SK-N-SH treated with all-trans-retinoic acid at 6 μM for 48 hours (cell line): ENCODE measurements around the gene PCID2.

ENCODE experiments used
- ARNTL ChIP-seq: fragments of 450-650 bp; formaldehyde crosslinking; IDR thresholded peaks from 2 replicates; pipeline ENCODE4 v1.5.0; 2020; ENCODE audit warnings: low read depth, mild to moderate bottlenecking, moderate library complexity, borderline replicate concordance
- CSRNP3 ChIP-seq: fragments of 250-450 bp; sonication (Bioruptor Pico); IDR thresholded peaks from 2 replicates; pipeline ENCODE4 v1.5.1; 2021; ENCODE audit warnings: mild to moderate bottlenecking, moderate library complexity
- RARB ChIP-seq: fragments of 250-450 bp; sonication (Bioruptor Pico); IDR thresholded peaks from 2 replicates; pipeline ENCODE4 v1.8.0; 2021; ENCODE audit warnings: mild to moderate bottlenecking, moderate library complexity
- ZFP3 ChIP-seq: fragments of 250-450 bp; sonication (Bioruptor Pico); IDR thresholded peaks from 2 replicates; pipeline ENCODE4 v1.5.0; 2020; ENCODE audit warnings: mild to moderate bottlenecking, moderate library complexity
- ZFP30 ChIP-seq: fragments of 450-650 bp; formaldehyde crosslinking; IDR thresholded peaks from 2 replicates; pipeline ENCODE4 v1.5.0; 2022; ENCODE audit warnings: mild to moderate bottlenecking, moderate library complexity
- ZNF565 ChIP-seq: fragments of 450-650 bp; formaldehyde crosslinking; conservative IDR thresholded peaks from 2 replicates; pipeline ENCODE4 v1.5.0; 2020; ENCODE audit warnings: low read depth, mild to moderate bottlenecking, moderate library complexity

- TF ChIP-seq RARB (CRISPR knock-in tag) (no peak), ARNTL (CRISPR knock-in tag) (no peak), CSRNP3 (CRISPR knock-in tag) (no peak), ZNF565 (CRISPR knock-in tag) (no peak), ZFP3 (CRISPR knock-in tag) (no peak), ZFP30 (CRISPR knock-in tag) (no peak)
These were observed 64.2 kb downstream of the PCID2 start for GRCh38 chr13:113144255-113144629.
